Measurements from ENCODE around the gene TMEM218.

The TMEM218 gene

GRCh38 chr11:125083312-125084056, 27.9 kb downstream of the TMEM218 start:
- no peak overlapping the region for H3K4me3 ChIP-seq (ENCODE audit: control insufficient read depth, low read depth, low read length)

DNA sequence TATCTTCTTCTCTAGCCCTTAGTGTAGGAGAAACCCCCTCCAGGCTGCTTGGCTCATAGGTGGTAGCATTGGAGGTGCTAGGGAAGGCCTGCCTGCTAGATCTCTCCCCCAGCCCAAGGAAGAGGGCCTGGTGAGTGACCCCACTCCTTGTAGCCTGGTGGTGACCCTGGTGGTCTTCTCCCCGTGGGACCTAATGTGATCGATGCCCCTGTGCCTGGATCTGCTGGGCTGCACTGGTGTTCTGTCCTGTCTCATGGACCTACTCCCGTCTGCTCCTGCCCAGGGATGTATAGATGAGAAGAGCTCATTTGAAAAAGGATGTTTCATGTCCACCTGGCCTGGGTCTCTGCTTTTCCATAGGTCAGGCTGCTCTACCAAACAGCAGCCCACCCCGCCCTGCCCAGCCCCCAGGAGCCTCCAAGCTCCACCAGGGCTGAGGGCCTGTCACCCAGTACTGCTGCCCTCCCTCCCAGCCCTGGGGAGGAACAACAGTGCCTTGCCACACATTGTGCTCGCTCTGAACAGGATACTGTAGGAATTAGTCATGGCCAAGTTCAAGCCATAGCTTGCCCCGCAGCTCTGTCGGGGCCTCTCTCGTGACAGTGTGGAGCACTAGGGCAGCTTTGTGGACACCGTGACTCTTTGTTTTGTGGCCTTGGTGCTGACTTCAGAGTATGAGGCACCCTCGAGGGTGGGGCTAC, 28.7 kb downstream of the TMEM218 start:
- H3K4me3 ChIP-seq (ENCODE audit: control insufficient read depth, low read depth, low read length): no peak overlapping the region
- DNase-seq (ENCODE audit: low read depth): peak; percentile 28
- TF ChIP-seq, protein P1, sequence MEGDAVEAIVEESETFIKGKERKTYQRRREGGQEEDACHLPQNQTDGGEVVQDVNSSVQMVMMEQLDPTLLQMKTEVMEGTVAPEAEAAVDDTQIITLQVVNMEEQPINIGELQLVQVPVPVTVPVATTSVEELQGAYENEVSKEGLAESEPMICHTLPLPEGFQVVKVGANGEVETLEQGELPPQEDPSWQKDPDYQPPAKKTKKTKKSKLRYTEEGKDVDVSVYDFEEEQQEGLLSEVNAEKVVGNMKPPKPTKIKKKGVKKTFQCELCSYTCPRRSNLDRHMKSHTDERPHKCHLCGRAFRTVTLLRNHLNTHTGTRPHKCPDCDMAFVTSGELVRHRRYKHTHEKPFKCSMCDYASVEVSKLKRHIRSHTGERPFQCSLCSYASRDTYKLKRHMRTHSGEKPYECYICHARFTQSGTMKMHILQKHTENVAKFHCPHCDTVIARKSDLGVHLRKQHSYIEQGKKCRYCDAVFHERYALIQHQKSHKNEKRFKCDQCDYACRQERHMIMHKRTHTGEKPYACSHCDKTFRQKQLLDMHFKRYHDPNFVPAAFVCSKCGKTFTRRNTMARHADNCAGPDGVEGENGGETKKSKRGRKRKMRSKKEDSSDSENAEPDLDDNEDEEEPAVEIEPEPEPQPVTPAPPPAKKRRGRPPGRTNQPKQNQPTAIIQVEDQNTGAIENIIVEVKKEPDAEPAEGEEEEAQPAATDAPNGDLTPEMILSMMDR (IDR thresholded peaks at IDR 0.05; ENCODE audit: control insufficient read depth, insufficient read depth, low read depth, low read length, missing control alignments): no peak

More at GRCh38 chr11:125083312-125084056, 27.9 kb downstream of the TMEM218 start:
- TF ChIP-seq, protein P1 (IDR thresholded peaks at IDR 0.05; ENCODE audit: control insufficient read depth, insufficient read depth, low read depth, low read length, missing control alignments): no peak
- no peak for DNase-seq (ENCODE audit: low read depth)

DNA sequence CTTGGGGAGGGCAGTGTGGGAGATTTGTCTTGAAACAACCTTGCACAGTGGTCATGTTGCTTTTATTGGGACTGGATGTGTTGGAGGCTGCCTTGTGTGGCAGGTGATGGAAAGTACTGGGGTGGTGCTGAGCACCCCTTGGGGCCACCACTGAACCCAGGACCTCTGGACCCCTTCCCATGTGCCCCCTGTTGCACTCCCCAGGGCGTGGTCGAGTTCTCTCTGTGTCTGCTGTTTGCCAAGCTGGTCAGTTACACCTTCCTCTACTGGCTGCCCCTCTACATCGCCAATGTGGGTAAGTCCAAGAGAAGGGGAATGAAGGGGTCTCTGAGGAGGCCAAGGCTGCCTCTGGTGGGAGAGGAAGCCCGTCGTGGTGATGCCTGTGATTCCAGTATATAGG, 29.4 kb downstream of the TMEM218 start:
- TF ChIP-seq, protein P1 (IDR thresholded peaks at IDR 0.05; ENCODE audit: control insufficient read depth, insufficient read depth, low read depth, low read length, missing control alignments): no peak
- no peak overlapping the region for H3K4me3 ChIP-seq (ENCODE audit: control insufficient read depth, low read depth, low read length)
- no peak for DNase-seq (ENCODE audit: low read depth)

- TF ChIP-seq, protein P1 (IDR thresholded peaks at IDR 0.05; ENCODE audit: control insufficient read depth, insufficient read depth, low read depth, low read length, missing control alignments): no peak
- no peak overlapping the region for H3K4me3 ChIP-seq (ENCODE audit: control insufficient read depth, low read depth, low read length)
- DNase-seq (ENCODE audit: low read depth): no peak
Measured at GRCh38 chr11:125081098-125081798, 30.2 kb downstream of the TMEM218 start.

DNA sequence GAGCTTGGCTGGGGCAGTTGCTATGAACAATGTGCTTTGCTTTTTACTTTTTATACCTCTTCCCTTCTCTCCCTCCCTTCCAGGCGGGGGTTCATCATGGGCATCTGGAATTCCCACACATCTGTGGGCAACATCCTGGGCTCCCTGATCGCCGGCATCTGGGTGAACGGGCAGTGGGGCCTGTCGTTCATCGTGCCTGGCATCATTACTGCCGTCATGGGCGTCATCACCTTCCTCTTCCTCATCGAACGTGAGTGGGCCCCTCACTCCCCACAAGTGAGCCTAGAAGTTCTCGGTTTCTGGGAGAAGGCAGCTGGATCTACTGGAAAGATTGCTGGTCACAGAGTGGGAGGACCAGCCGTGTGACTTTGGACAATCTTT, 30.9 kb downstream of the TMEM218 start:
- no peak overlapping the region for H3K4me3 ChIP-seq (ENCODE audit: control insufficient read depth, low read depth, low read length)
- DNase-seq (ENCODE audit: low read depth): no peak
- TF ChIP-seq, protein P1 (IDR thresholded peaks at IDR 0.05; ENCODE audit: control insufficient read depth, insufficient read depth, low read depth, low read length, missing control alignments): no peak

GRCh38 chr11:125079878-125080530, 31.4 kb downstream of the TMEM218 start:
- no peak for DNase-seq (ENCODE audit: low read depth)
- H3K4me3 ChIP-seq (ENCODE audit: control insufficient read depth, low read depth, low read length): no peak overlapping the region
- TF ChIP-seq, protein P1 (IDR thresholded peaks at IDR 0.05; ENCODE audit: control insufficient read depth, insufficient read depth, low read depth, low read length, missing control alignments): no peak

Data from AG09309 (cell line).